ENCODE data around the gene STK40.

The STK40 gene

GRCh38 chr1:36295390-36295789, 90.3 kb downstream of the STK40 start:
- Histone ChIP-seq H3K79me2 (ENCODE audit: low read length) (peaks cover 13% of the 10 kb centered on the region), H3K4me3 (ENCODE audit: low read length) (no peak overlapping the region), H3K9me2 (replicated peaks; ENCODE audit: insufficient read depth, low read length) (no peaks in the 10 kb centered on the region), H3K9me3 (replicated peaks; ENCODE audit: insufficient read depth, low read length) (no peaks in the 10 kb centered on the region), H3K4me1 (ENCODE audit: low read length) (no peaks in the 10 kb centered on the region), H3K27ac (ENCODE audit: low read length) (no peak overlapping the region), H3K27me3 (replicated peaks; ENCODE audit: insufficient read depth, low read length) (no peaks in the 10 kb centered on the region), H3K9ac (ENCODE audit: low read length) (no peak overlapping the region), H4K20me1 (ENCODE audit: insufficient read depth, low read length) (no peaks in the 10 kb centered on the region), H3F3A (ENCODE audit: insufficient read depth, low read length) (peaks cover 4% of the 10 kb centered on the region; the same call in 1 of the 2 replicates), H3K36me3 (replicated peaks; ENCODE audit: insufficient read depth, low read length) (peaks cover 11% of the 10 kb centered on the region; the same call in 1 of the 2 replicates), H2AFZ (ENCODE audit: low read length) (no peak overlapping the region), H3K4me2 (ENCODE audit: low read depth, low read length) (no peak overlapping the region)
- no peak for DNase-seq
- TF ChIP-seq EZH2phosphoT487 (IDR thresholded peaks at IDR 0.05; ENCODE audit: low read length) = no peak
- no peak for TF ChIP-seq EZH2 (optimal IDR thresholded peaks at IDR 0.05; ENCODE audit: low read depth, low read length)
- TF ChIP-seq CTCF (IDR thresholded peaks at IDR 0.05; ENCODE audit: low read length) = no peak

Data from MM.1S (cell line).